Stimulated activated CD4-positive, alpha-beta T cell treated with anti-CD3 and anti-CD28 coated beads, Interleukin-4, amount 100 ng/mL, for 1 hour (primary cell): Measurements from ENCODE around the gene LDB3.

Experiments
- DNase-seq: peaks from one replicate; pipeline ENCODE4 v3.0.0-alpha.2; 2020

The LDB3 gene

GRCh38 chr10:86665218-86665607 lies 3.1 kb upstream of the LDB3 start:
- DNase-seq: no peak

- DNase-seq: no peak
Observed at GRCh38 chr10:86665868-86666267, 2.4 kb upstream of the LDB3 start.

- no peak for DNase-seq
Observed at GRCh38 chr10:86666538-86666937, 1.8 kb upstream of the LDB3 start.

- no peak for DNase-seq
Observed at GRCh38 chr10:86667421-86668181, 710 bp upstream of the LDB3 start.

- no peak for DNase-seq
Observed at GRCh38 chr10:86670290-86670811, 2.0 kb downstream of the LDB3 start.

GRCh38 chr10:86670876-86671275 lies 2.6 kb downstream of the LDB3 start:
- DNase-seq: no peak

- no peak for DNase-seq
Observed at GRCh38 chr10:86671419-86671818, 3.1 kb downstream of the LDB3 start.

GRCh38 chr10:86671985-86672710 lies 3.8 kb downstream of the LDB3 start:
- no peak for DNase-seq

GRCh38 chr10:86673216-86673826 lies 5.0 kb downstream of the LDB3 start:
- no peak for DNase-seq

- DNase-seq: no peak
Observed at GRCh38 chr10:86673827-86674581, 5.7 kb downstream of the LDB3 start.

GRCh38 chr10:86674912-86675311 lies 6.6 kb downstream of the LDB3 start:
- DNase-seq: no peak

GRCh38 chr10:86677374-86677773 lies 9.1 kb downstream of the LDB3 start:
- DNase-seq: no peak

- DNase-seq: no peak
Observed at GRCh38 chr10:86678999-86679792, 10.9 kb downstream of the LDB3 start.

GRCh38 chr10:86681047-86681446 lies 12.7 kb downstream of the LDB3 start:
- no peak for DNase-seq

GRCh38 chr10:86681722-86682386 lies 13.5 kb downstream of the LDB3 start:
- no peak for DNase-seq

- no peak for DNase-seq
Observed at GRCh38 chr10:86682675-86683074, 14.4 kb downstream of the LDB3 start.

- no peak for DNase-seq
Observed at GRCh38 chr10:86684331-86685097, 16.2 kb downstream of the LDB3 start.

GRCh38 chr10:86685416-86685815 lies 17.1 kb downstream of the LDB3 start:
- no peak for DNase-seq

GRCh38 chr10:86685893-86686632 lies 17.8 kb downstream of the LDB3 start:
- DNase-seq: no peak

- DNase-seq: no peak
Observed at GRCh38 chr10:86686972-86687371, 18.7 kb downstream of the LDB3 start.
